B cell (primary cell): ENCODE measurements around the gene CIITA.

Source experiments
- CTCF ChIP-seq: fragments of 200-600 bp; IDR thresholded peaks from one replicate; pipeline ENCODE4 v1.8.0; 2022; ENCODE audit warnings: antibody characterized with exemption, mild to moderate bottlenecking
- EZH2 ChIP-seq: IDR thresholded peaks from 2 replicates; pipeline ENCODE4 v1.6.1; 2012; ENCODE audit warnings: borderline replicate concordance, low read depth, mild to moderate bottlenecking, moderate library complexity, low read length; ENCODE audit not compliant: insufficient read depth, poor library complexity, severe bottlenecking

- TF ChIP-seq CTCF (no peak), EZH2 (no peak)
Measured at GRCh38 chr16:10850478-10850850, 26.5 kb upstream of the CIITA start.
